Measurements from ENCODE around the gene TPX2.

GRCh38 chr20:31830406-31830981, 91.4 kb downstream of the TPX2 start:
- TF ChIP-seq CTCF (IDR thresholded peaks at IDR 0.05; ENCODE audit: insufficient read depth, low read length, poor library complexity, severe bottlenecking) = no peak
- TF ChIP-seq EZH2phosphoT487 (conservative IDR thresholded peaks at IDR 0.05; ENCODE audit: low read length) = no peak
